ENCODE measurements around the gene C16orf78. TPM values are rescaled to one million over a fixed set of nuclear protein-coding genes. Genes with fewer than 3 reads are reported as not detected.

The C16orf78 gene
- total and polyA plus RNA-seq, 2 of the 4 experiments (the other 2 are of a cell fraction), result not detected

DNA sequence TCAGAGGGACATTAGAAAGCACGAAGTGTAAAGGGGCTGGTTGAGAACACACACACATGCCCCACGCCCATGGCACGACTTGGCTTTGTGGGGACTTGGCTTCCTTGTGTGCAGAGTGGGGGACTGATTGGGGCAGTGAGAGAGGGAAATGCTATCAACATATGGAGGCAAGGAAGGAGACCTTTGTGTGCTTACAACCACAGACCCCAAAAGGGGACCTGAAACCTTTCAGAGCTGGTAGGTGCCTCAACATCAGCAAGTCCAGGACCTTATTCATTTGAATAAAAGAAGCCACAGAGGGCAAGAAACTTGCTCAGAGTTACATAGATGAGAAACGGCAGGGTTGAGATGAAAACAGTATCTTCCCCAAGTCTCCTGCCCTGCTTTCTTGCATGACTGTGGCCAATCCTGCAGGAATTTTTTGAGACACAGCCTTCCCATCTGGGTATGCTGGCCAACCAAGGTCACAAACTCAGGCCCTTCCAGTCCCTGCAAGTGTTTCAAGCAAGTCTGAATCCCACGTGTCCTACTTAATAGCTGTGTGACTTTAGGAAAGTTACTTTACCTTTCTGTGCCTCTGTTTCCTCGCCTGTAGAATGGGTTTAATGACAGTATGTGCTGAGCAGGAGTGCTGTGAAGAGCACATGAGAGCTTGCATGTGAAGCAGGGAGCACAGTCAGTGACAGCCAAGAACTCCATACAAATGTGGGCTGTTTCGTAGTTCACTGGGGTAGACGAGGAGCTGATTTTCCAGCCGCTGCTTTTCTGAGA, 26.2 kb downstream of the C16orf78 start:
- in situ Hi-C loops (cut with MboI; ENCODE audit: low sequenced_read_pairs), result no loop called here
- dilution Hi-C loops (cut with HindIII; ENCODE audit: low sequenced_read_pairs, unreplicated experiment), result no loop called here
- ChIA-PET POLR2A (ENCODE audit: unreplicated experiment) (no interaction called here), CTCF (no interaction called here)
- no peaks in the 10 kb centered on the region for H4K20me1 ChIP-seq (ENCODE audit: insufficient read depth, low read length)
- no TSS peak for BruUV-seq (replicated peaks)
- no peak overlapping the region for H2AK9ac ChIP-seq (replicated peaks; ENCODE audit: low read depth, low read length, poor library complexity)
- H3K27ac ChIP-seq (ENCODE audit: insufficient read depth, low read length), result no peak overlapping the region
- no peaks in the 10 kb centered on the region for H3K27me3 ChIP-seq (ENCODE audit: control insufficient read depth, insufficient read depth, low read length)
- H2BK15ac ChIP-seq (ENCODE audit: low read depth, low read length), result no peak overlapping the region
- H3K4me3 ChIP-seq (ENCODE audit: insufficient read depth, low read depth, low read length), result no peak overlapping the region
- no peak overlapping the region for H3K4ac ChIP-seq (ENCODE audit: low read depth, low read length)
- intact Hi-C loops (cut with micrococcal nuclease), result no loop called here
- H3K36me3 ChIP-seq (ENCODE audit: control insufficient read depth, insufficient read depth, low read length), result no peaks in the 10 kb centered on the region
- no peak overlapping the region for H3K4me2 ChIP-seq (ENCODE audit: low read depth, low read length)
- H2BK20ac ChIP-seq (ENCODE audit: low read depth, low read length), result no peak overlapping the region
- no peaks in the 10 kb centered on the region; the same call in 1 of the 2 replicates for H3K9me3 ChIP-seq (ENCODE audit: control insufficient read depth, insufficient read depth, low read length)
- WGBS, 2 experiments (ENCODE audit: extremely low coverage in 2 of 2, insufficient read length in 1 of 2), result no CpG with 5 or more reads among the region's 9 CpGs
- H3K9me1 ChIP-seq (ENCODE audit: insufficient read depth, low read length), result no peaks in the 10 kb centered on the region
- no peak overlapping the region for H3K14ac ChIP-seq (replicated peaks; ENCODE audit: low read depth, low read length)
- H3K79me1 ChIP-seq (ENCODE audit: low read depth in 1 of 2, low read length in 2 of 2), result no peaks in the 10 kb centered on the region
- no peak overlapping the region for H2BK5ac ChIP-seq (ENCODE audit: low read depth, low read length, poor library complexity, severe bottlenecking)
- H2AK5ac ChIP-seq (ENCODE audit: low read depth, low read length), result no peak overlapping the region
- H3K56ac ChIP-seq (ENCODE audit: extremely low read depth, insufficient read depth, low read length), result no peak overlapping the region
- DNase-seq (no peak), ATAC-seq (ENCODE audit: low read depth) (no peak)
- no peak overlapping the region for H3K23ac ChIP-seq (ENCODE audit: low read depth, low read length)
- no peaks in the 10 kb centered on the region for H3K4me1 ChIP-seq (ENCODE audit: control insufficient read depth, insufficient read depth, low read length)
- no peak overlapping the region for H3K18ac ChIP-seq (ENCODE audit: low read depth, low read length)
- H4K8ac ChIP-seq (ENCODE audit: low read depth in 2 of 2, low read length in 2 of 2), result no peak overlapping the region
- no peak overlapping the region for H3K9ac ChIP-seq (ENCODE audit: low read depth, low read length)
- no peak overlapping the region for H2BK120ac ChIP-seq (ENCODE audit: low read depth, low read length)
- H4K5ac ChIP-seq (ENCODE audit: low read depth, low read length), result no peak overlapping the region
- H2AFZ ChIP-seq (replicated peaks; ENCODE audit: low read length, poor library complexity), result no peak overlapping the region
- TF ChIP-seq BHLHE40 (IDR thresholded peaks at IDR 0.05; ENCODE audit: low read depth, low read length), result no peak
- no peak for TF ChIP-seq FOS (IDR thresholded peaks at IDR 0.05; ENCODE audit: low read depth, low read length)
- TF ChIP-seq RFX5 (IDR thresholded peaks at IDR 0.05; ENCODE audit: low read depth, low read length), result no peak
- TF ChIP-seq SMC3 (IDR thresholded peaks at IDR 0.05; ENCODE audit: low read depth, low read length), result no peak
- TF ChIP-seq, protein P1, sequence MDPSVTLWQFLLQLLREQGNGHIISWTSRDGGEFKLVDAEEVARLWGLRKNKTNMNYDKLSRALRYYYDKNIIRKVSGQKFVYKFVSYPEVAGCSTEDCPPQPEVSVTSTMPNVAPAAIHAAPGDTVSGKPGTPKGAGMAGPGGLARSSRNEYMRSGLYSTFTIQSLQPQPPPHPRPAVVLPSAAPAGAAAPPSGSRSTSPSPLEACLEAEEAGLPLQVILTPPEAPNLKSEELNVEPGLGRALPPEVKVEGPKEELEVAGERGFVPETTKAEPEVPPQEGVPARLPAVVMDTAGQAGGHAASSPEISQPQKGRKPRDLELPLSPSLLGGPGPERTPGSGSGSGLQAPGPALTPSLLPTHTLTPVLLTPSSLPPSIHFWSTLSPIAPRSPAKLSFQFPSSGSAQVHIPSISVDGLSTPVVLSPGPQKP (IDR thresholded peaks at IDR 0.05; ENCODE audit: borderline replicate concordance, low read depth, low read length), result no peak
- TF ChIP-seq MXI1 (IDR thresholded peaks at IDR 0.05; ENCODE audit: borderline replicate concordance, low read depth, low read length), result no peak
- TF ChIP-seq CEBPB (IDR thresholded peaks at IDR 0.05; ENCODE audit: low read depth, low read length), result no peak
- TF ChIP-seq, protein P2, sequence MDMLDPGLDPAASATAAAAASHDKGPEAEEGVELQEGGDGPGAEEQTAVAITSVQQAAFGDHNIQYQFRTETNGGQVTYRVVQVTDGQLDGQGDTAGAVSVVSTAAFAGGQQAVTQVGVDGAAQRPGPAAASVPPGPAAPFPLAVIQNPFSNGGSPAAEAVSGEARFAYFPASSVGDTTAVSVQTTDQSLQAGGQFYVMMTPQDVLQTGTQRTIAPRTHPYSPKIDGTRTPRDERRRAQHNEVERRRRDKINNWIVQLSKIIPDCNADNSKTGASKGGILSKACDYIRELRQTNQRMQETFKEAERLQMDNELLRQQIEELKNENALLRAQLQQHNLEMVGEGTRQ (IDR thresholded peaks at IDR 0.05; ENCODE audit: low read depth, low read length), result no peak
- TF ChIP-seq, protein P3, sequence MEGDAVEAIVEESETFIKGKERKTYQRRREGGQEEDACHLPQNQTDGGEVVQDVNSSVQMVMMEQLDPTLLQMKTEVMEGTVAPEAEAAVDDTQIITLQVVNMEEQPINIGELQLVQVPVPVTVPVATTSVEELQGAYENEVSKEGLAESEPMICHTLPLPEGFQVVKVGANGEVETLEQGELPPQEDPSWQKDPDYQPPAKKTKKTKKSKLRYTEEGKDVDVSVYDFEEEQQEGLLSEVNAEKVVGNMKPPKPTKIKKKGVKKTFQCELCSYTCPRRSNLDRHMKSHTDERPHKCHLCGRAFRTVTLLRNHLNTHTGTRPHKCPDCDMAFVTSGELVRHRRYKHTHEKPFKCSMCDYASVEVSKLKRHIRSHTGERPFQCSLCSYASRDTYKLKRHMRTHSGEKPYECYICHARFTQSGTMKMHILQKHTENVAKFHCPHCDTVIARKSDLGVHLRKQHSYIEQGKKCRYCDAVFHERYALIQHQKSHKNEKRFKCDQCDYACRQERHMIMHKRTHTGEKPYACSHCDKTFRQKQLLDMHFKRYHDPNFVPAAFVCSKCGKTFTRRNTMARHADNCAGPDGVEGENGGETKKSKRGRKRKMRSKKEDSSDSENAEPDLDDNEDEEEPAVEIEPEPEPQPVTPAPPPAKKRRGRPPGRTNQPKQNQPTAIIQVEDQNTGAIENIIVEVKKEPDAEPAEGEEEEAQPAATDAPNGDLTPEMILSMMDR (conservative IDR thresholded peaks at IDR 0.05; ENCODE audit: low read depth, low read length), result no peak
- TF ChIP-seq RCOR1 (IDR thresholded peaks at IDR 0.05; ENCODE audit: insufficient replicate concordance, low read length), result no peak
- TF ChIP-seq NFE2L2 (IDR thresholded peaks at IDR 0.05; ENCODE audit: low read depth, low read length), result no peak
- TF ChIP-seq CHD1 (IDR thresholded peaks at IDR 0.05; ENCODE audit: low read depth, low read length), result no peak
- TF ChIP-seq MAFK (IDR thresholded peaks at IDR 0.05; ENCODE audit: low read depth, low read length), result no peak
- no peak for TF ChIP-seq POLR2A (IDR thresholded peaks at IDR 0.05; ENCODE audit: low read depth, low read length)
- TF ChIP-seq MAZ (IDR thresholded peaks at IDR 0.05; ENCODE audit: borderline replicate concordance, low read depth, low read length), result no peak
- no peak for TF ChIP-seq RAD21 (IDR thresholded peaks at IDR 0.05; ENCODE audit: low read length)
- H4K91ac ChIP-seq (ENCODE audit: insufficient read depth, low read depth, low read length), result no peak overlapping the region
